Choroid plexus epithelial cell (primary cell): ENCODE measurements around the gene DNAJC1.

Source experiments
- DNase-seq: peaks from one replicate; pipeline ENCODE4 v3.0.0-alpha.2; 2010; ENCODE audit warnings: low read depth
- H3K4me3 ChIP-seq: 2 replicates; pipeline ENCODE4 v1.5.1; 2011; ENCODE audit warnings: low read depth, mild to moderate bottlenecking, control low read depth, low read length, moderate library complexity
- TF ChIP-seq, protein P1 (sequence below): conservative IDR thresholded peaks from 2 replicates; pipeline ENCODE4 v1.5.1; 2011; ENCODE audit warnings: low read depth, mild to moderate bottlenecking, control low read depth, inconsistent platforms, low read length, moderate library complexity

The DNAJC1 gene

DNA sequence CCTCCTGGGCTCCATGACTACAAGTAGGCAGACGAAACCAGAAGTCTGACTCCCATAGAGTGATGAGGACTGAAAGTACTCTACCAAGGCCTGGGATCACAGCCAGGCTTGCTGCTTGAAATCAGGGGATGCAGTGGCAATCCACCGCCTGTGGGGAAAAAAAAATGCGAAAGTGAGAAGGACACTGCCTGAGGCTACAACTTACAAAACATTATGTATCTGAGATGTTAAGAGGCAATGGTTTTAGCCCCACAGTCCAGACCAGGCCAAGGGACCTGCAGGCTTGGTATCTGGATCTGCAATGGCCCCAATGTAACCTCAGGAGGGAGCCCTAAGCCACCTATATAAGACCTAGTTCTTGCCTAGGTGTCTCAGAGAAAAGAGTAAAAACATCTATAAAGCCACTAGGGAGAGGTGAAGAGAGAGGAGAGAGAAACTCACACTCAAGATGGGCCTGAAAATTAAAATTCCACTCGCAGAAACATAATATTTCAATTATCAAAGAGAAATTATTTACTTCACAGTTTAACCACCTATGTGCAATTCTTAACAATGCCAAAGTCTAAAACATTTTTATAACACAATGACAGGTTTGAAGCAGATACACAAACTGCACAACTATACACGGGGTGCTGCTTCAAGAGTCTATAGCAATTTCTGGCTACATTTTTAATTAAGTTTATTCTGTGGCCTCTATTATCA is 13.9 kb downstream of the DNAJC1 start:
- H3K4me3 ChIP-seq, result no peak overlapping the region
- DNase-seq, result peak; percentile 88
- TF ChIP-seq, protein P1, sequence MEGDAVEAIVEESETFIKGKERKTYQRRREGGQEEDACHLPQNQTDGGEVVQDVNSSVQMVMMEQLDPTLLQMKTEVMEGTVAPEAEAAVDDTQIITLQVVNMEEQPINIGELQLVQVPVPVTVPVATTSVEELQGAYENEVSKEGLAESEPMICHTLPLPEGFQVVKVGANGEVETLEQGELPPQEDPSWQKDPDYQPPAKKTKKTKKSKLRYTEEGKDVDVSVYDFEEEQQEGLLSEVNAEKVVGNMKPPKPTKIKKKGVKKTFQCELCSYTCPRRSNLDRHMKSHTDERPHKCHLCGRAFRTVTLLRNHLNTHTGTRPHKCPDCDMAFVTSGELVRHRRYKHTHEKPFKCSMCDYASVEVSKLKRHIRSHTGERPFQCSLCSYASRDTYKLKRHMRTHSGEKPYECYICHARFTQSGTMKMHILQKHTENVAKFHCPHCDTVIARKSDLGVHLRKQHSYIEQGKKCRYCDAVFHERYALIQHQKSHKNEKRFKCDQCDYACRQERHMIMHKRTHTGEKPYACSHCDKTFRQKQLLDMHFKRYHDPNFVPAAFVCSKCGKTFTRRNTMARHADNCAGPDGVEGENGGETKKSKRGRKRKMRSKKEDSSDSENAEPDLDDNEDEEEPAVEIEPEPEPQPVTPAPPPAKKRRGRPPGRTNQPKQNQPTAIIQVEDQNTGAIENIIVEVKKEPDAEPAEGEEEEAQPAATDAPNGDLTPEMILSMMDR, result peak; percentile 59

DNA sequence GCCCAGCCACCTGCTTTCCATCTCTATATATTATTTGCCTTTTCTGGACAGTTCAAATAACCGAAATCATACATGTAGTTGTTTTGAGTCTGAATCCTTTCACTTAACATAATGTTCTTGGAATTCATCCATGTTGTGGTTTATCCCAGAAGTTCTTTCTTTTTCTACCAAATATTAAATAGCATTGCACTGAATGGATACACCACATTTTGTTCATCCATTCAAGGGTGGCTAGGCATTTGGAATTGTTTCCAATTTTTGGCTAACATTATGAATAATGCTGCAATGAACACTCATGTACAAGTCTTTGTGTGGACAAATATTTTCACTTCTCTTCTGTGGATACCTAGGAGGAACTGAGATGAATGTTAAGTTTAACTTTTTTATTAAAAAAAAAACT is 18.0 kb downstream of the DNAJC1 start:
- peak; percentile 49 for DNase-seq
- no peak overlapping the region for H3K4me3 ChIP-seq
- TF ChIP-seq, protein P1, result no peak

DNA sequence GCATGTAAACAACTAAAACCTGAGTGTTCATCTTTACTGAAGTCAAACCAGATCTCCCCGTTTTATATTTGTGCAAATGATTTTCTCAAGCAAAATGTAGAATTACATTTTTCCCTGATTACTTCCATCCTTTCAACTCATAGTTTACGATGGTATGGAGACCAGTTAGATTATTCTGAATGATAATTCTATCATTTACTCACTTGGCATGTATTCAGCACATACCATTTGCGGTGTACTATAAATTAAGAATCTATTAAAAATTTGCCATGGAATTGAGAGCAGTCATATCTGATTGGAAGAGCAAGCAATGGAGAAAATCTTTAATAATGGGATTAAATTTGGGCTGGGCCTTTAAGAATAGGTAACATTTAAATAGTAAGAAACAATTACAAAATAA is 22.4 kb downstream of the DNAJC1 start:
- H3K4me3 ChIP-seq, result no peak overlapping the region
- TF ChIP-seq, protein P1, result no peak
- DNase-seq, result no peak

DNA sequence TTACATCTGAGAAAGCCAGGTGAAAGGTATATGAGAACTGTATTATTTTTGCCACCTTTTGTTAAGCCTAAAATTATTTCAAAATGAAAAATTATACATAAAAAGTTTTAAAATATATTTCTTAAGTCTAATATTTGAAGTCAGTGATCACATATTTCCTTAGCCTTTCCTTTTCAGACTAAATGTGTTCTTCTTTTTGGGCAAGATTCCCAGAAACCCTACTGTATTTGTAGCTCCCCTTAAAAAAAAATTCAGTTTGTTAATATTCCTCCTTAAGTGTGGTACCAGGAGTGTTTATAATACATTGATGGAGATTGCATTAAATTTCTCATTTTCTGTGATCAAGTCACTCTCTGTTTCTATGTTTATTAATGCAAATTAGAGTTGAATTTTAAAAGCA is 22.8 kb downstream of the DNAJC1 start:
- peak; percentile 18 for DNase-seq
- TF ChIP-seq, protein P1, result no peak
- H3K4me3 ChIP-seq, result no peak overlapping the region

DNA sequence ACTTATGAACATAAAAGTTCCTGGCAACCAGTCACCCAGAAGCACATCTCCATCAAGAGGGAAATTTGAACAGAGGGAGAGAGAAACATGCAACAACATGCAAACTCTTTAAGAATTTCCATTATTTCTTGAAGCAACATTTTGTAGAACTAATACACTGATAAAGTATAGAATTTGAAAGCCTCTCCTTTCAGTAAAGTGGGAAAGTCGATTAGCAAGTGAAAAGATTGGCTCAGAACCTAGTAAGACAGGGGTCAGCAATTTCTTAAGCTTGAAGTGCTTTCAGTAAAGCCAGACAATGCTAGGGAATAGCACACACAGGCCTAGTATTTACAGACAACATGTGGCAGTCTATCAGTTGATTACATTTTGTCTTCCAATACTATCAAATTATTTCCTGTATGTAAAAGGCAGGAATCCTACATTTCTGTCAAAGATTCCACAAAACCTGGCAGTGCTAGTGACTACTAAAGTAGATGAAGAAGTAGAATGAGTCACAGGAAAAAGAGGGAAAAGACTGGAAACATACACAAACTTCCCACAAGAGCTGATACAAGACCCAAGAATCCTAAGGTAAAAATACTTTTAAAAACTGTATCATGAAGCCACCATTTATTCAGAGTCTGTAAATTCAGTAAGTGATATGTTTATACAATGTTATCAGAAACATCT is 25.2 kb downstream of the DNAJC1 start:
- TF ChIP-seq, protein P1, result no peak
- DNase-seq, result peak; percentile 32
- no peak overlapping the region for H3K4me3 ChIP-seq

DNA sequence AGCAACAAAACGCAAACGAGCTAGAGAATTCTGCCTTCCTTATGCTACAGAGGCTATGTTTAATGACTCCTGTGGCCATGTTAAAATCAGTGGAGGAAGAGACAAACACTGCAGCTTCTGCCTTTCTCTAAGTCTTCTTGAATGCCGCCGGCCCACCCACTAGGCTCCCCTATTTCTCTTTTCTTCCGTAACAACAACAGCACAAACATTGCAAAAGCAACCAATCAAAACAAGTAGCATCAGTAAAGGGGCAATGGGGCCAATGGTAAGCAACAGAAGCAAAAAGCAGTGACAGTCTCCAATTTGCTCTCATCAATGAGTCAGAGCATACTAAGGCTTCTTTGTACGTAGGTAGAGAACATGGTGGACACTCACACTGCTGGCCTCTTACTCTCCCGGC is 26.8 kb downstream of the DNAJC1 start:
- TF ChIP-seq, protein P1, result no peak
- no peak overlapping the region for H3K4me3 ChIP-seq
- DNase-seq, result peak; percentile 48

DNA sequence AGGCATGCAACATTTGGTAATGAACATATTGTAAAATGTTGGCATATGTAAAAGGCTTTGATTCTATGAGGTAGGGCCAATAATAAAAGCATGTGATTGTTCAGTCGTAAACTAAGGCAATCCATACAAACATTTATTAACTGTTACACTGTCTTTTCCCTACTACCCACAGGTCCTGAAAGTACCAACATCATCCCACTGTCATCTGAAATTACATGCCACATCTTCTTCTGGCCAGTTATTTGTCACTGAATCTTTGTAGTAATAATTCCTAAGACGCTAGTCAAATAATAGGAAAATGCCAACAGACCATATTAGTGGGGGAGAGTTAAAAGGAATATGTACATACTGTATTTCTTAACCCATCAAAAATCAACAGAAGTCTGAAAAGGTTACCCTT is 27.2 kb downstream of the DNAJC1 start:
- TF ChIP-seq, protein P1, result no peak
- no peak overlapping the region for H3K4me3 ChIP-seq
- no peak for DNase-seq
